GM10248 (cell line): ENCODE data around the gene CAMK1D.
A peak's percentile ranks its signal among the peaks of the same experiment; 100 is the strongest.

Experiments used
- CTCF ChIA-PET: fragments of 300-600 bp; sonication (Branson Sonifier 250); formaldehyde crosslinking; extraction: SDS; loops from one replicate; lab custom pipeline; 2021; ENCODE audit warnings: antibody characterized with exemption; lab: Yijun Ruan, JAX
- POLR2A ChIA-PET: fragments of 350-650 bp; sonication (Branson Sonifier 250); formaldehyde crosslinking; extraction: SDS; loops from one replicate; lab custom pipeline; 2020; ENCODE audit warnings: antibody characterized with exemption; lab: Yijun Ruan, JAX
- DNase-seq: peaks from one replicate; pipeline ENCODE4 v3.0.0; 2012; ENCODE audit errors: extremely low spot score
- CTCF ChIP-seq: IDR thresholded peaks from 2 replicates; pipeline ENCODE4 v1.5.1; 2012; ENCODE audit warnings: mild to moderate bottlenecking, low read depth; ENCODE audit errors: extremely low read depth, missing control alignments, control extremely low read depth

The CAMK1D gene

GRCh38 chr10:12566161-12567115 is 217.1 kb downstream of the CAMK1D start:
- ChIA-PET CTCF (interaction anchor here (0.7 to 1.5 kb wide), 6 partner anchors 16 to 52 kb away, joined by 3 to 5 read pairs (median 3); no protein-coding TSS in a partner anchor), POLR2A (interaction anchor here (0.5 kb wide), 1 partner anchor 299 kb away, joined by 4 read pairs; no protein-coding TSS in a partner anchor)
- no peak for DNase-seq
- no peak for TF ChIP-seq CTCF

GRCh38 chr10:12568391-12569009 is 219.2 kb downstream of the CAMK1D start:
- no peak for TF ChIP-seq CTCF
- ChIA-PET CTCF (interaction anchor here (1.3 kb wide), 1 partner anchor 88 kb away, joined by 3 read pairs; no protein-coding TSS in a partner anchor), POLR2A (no interaction called here)
- DNase-seq = no peak

- TF ChIP-seq CTCF = no peak
- ChIA-PET CTCF (interaction anchor here (0.8 kb wide), 2 partner anchors 24 to 28 kb away, joined by 3 read pairs; no protein-coding TSS in a partner anchor), POLR2A (no interaction called here)
- DNase-seq = no peak
Observed at GRCh38 chr10:12572281-12572680, 222.9 kb downstream of the CAMK1D start.

- no peak for TF ChIP-seq CTCF
- ChIA-PET CTCF (no interaction called here), POLR2A (no interaction called here)
- DNase-seq = no peak
Observed at GRCh38 chr10:12577610-12578009, 228.3 kb downstream of the CAMK1D start.

- DNase-seq = peak; percentile 51
- ChIA-PET CTCF (interaction anchor here (1.3 to 1.5 kb wide), 2 partner anchors 13 to 21 kb away, joined by 3 read pairs; no protein-coding TSS in a partner anchor), POLR2A (interaction anchor here (0.7 kb wide), 1 partner anchor 323 kb away, joined by 3 read pairs; no protein-coding TSS in a partner anchor)
- TF ChIP-seq CTCF = no peak
Observed at GRCh38 chr10:12579954-12580858, 230.9 kb downstream of the CAMK1D start.
